IPS-NIHi7 (cell line): ENCODE data around the gene TEAD1.

Source experiments
- DNase-seq: peaks from one replicate; pipeline ENCODE4 v3.0.0; 2012; ENCODE audit warnings: mixed read lengths; ENCODE audit errors: extremely low spot score

Gene TEAD1

GRCh38 chr11:12666915-12667314 lies 7.3 kb upstream of the TEAD1 start:
- no peak for DNase-seq

GRCh38 chr11:12667646-12668045 lies 6.6 kb upstream of the TEAD1 start:
- no peak for DNase-seq

GRCh38 chr11:12668166-12668565 lies 6.1 kb upstream of the TEAD1 start:
- no peak for DNase-seq

GRCh38 chr11:12669930-12670329 lies 4.3 kb upstream of the TEAD1 start:
- DNase-seq, result no peak

- DNase-seq, result no peak
These were observed 2.9 kb upstream of the TEAD1 start for GRCh38 chr11:12671370-12671769.

GRCh38 chr11:12673601-12673923 lies 659 bp upstream of the TEAD1 start:
- DNase-seq, result no peak

- DNase-seq, result peak; percentile 56
These were observed 332 bp downstream of the TEAD1 start for GRCh38 chr11:12674571-12674935.

GRCh38 chr11:12674936-12675696 lies 895 bp downstream of the TEAD1 start:
- DNase-seq, result no peak

- no peak for DNase-seq
These were observed 1.9 kb downstream of the TEAD1 start for GRCh38 chr11:12675951-12676711.

- DNase-seq, result no peak
These were observed 2.9 kb downstream of the TEAD1 start for GRCh38 chr11:12677131-12677530.

- no peak for DNase-seq
These were observed 3.9 kb downstream of the TEAD1 start for GRCh38 chr11:12678092-12678491.

GRCh38 chr11:12678991-12679390 lies 4.8 kb downstream of the TEAD1 start:
- DNase-seq, result no peak

GRCh38 chr11:12679471-12679870 lies 5.2 kb downstream of the TEAD1 start:
- no peak for DNase-seq

GRCh38 chr11:12680246-12680939 lies 6.2 kb downstream of the TEAD1 start:
- DNase-seq, result peak; percentile 73

GRCh38 chr11:12680940-12681258 lies 6.7 kb downstream of the TEAD1 start:
- no peak for DNase-seq

GRCh38 chr11:12681466-12681865 lies 7.2 kb downstream of the TEAD1 start:
- DNase-seq, result no peak

GRCh38 chr11:12682288-12682687 lies 8.1 kb downstream of the TEAD1 start:
- no peak for DNase-seq

- no peak for DNase-seq
These were observed 8.7 kb downstream of the TEAD1 start for GRCh38 chr11:12682737-12683500.

- no peak for DNase-seq
These were observed 9.7 kb downstream of the TEAD1 start for GRCh38 chr11:12683874-12684273.

GRCh38 chr11:12684315-12684714 lies 10.1 kb downstream of the TEAD1 start:
- no peak for DNase-seq

- DNase-seq, result no peak
These were observed 10.6 kb downstream of the TEAD1 start for GRCh38 chr11:12684816-12685215.

GRCh38 chr11:12685229-12685628 lies 11.0 kb downstream of the TEAD1 start:
- no peak for DNase-seq
